Ovary (tissue), 9 donors: ENCODE data around the gene RPS6KA5. TPM values are rescaled to one million over a fixed set of nuclear protein-coding genes. Genes with fewer than 3 reads are reported as not detected.
"Not testable (repeated sequence)": the region's sequence is repeated elsewhere in the genome, so short reads cannot be mapped to it uniquely, and the experiment has no call there.

Experiments used
- DNase-seq, 5 donors: peaks; one replicate each; pipeline ENCODE4 v3.0.0-alpha.2; 2019 to 2020
- H3K27ac ChIP-seq, 2 donors: fragments of 200-600 bp; one replicate each; pipeline versions ENCODE4 v1.5.1 to v1.8.0; 2019 to 2022
- H3K27me3 ChIP-seq: fragments of 200-600 bp; one replicate; pipeline ENCODE4 v1.8.0; 2022
- H3K36me3 ChIP-seq: fragments of 200-600 bp; sonication (generic); one replicate; pipeline ENCODE4 v1.5.1; 2019
- H3K4me1 ChIP-seq: one replicate; pipeline ENCODE4 v1.8.1; 2013; ENCODE audit warnings: mild to moderate bottlenecking, moderate library complexity; ENCODE audit not compliant: insufficient read depth
- H3K4me3 ChIP-seq: fragments of 200-600 bp; sonication (generic); one replicate; pipeline ENCODE4 v1.5.1; 2017
- H3K9me3 ChIP-seq, 2 donors: fragments of 200-600 bp in 1 of 2; sonication (generic) in 1 of 2; one replicate each; pipeline versions ENCODE4 v1.5.1 to v1.8.1; 2013 to 2019; ENCODE audit warnings: mild to moderate bottlenecking in 1 of 2, moderate library complexity in 1 of 2
- EP300 ChIP-seq: sonication (generic); formaldehyde crosslinking; IDR thresholded peaks from one replicate; pipeline ENCODE4 v1.6.1; 2017; ENCODE audit warnings: antibody characterized with exemption
- POLR2A ChIP-seq: fragments of 450-650 bp; IDR thresholded peaks from one replicate; pipeline ENCODE4 v1.6.1; 2017; ENCODE audit warnings: antibody characterized with exemption, mild to moderate bottlenecking, moderate library complexity
- WGBS, 3 donors: extraction: QIAGEN DNeasy Blood & Tissue Kit in 1 of 3; methylation state at CpG; one replicate each; pipeline versions ENCODE4 v1.1.5 to v1.1.7; 2013 to 2017; 5-methylcytosine and 5-hydroxymethylcytosine counted together
- intact Hi-C, 4 donors: fragments of 100-400 bp; cut with DNase I; formaldehyde crosslinking; loops; one replicate each; pipeline versions ENCODE4 v1.11.0 to v1.15.1; 2022 to 2023
- polyA plus RNA-seq, 2 donors: library from polyadenylated mRNA; stranded (reverse); fragments of 200-250 nt in 1 of 2; fragments of 350-450 nt in 1 of 2; fragmentation: Illumina TruSeq in 1 of 2; extraction: RNeasy Lipid Tissue Mini Kit (QIAGEN cat#74804) in 1 of 2; gene quantifications; one replicate each; pipeline ENCODE4 v1.2.3, GENCODE V29; 2013 to 2014
- total RNA-seq, 7 donors: library from RNA; depleted of rRNA in 2 of 7; stranded (reverse); fragments of >200 nt in 2 of 7; fragmentation: NEBNext Ultra II Directional in 3 of 7; extraction: Animal tissue kit (Norgen Biotek cat#: 25700) in 3 of 7; gene quantifications; one replicate each; pipeline versions ENCODE4 v1.1.0 to v1.2.4, GENCODE V29; 2016 to 2023
- TF ChIP-seq, protein P1 (sequence below), 3 donors: fragments of 450-650 bp in 2 of 3; fragments of 200-600 bp in 1 of 3; IDR thresholded peaks; one replicate each; pipeline versions ENCODE4 v1.5.1 to v1.8.0; 2016 to 2022; ENCODE audit warnings: antibody characterized with exemption in 3 of 3, mild to moderate bottlenecking in 1 of 3
- donor health status: DM: no; HTN: no; CAD: no; lungs with moderate emphysema.
- donor health status: DM: no; HTN: no; CAD: no.
- donor health status: Bipolar disorder and iron deficiency.
- donor health status: DM: yes; HTN: yes; CAD: no.
- donor health status: DM: no; HTN: no; CAD: no.
- donor health status: DM: yes; HTN: yes; CAD: no.

The RPS6KA5 gene
- total and polyA plus RNA-seq, 9 donors, result 3.8 to 19.0 (median 8.4) TPM

DNA sequence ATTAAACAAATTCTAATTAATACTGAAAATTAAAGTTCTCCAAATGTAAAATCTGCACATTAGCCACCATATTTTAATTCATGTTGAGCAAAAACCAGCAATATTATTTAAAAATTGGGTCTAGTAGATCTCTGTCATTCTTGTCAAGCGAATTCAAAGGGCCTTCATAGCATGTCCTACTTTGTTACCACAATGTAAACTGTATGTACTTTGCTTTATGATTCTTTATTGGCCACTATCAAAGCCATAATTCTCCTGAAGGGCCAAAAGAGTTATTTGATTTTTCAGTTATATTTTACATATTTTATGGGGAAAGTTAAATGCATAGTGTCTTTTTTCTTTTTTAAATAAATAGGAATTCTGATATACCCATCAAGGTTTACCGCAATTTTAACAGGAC is 117.9 kb downstream of the RPS6KA5 start:
- intact Hi-C loops, result no loop called here
- WGBS, 3 donors, result 98 to 99% (median 98%) methylated on average over 2 of the region's 2 CpGs
- DNase-seq, result no peak
- TF ChIP-seq EP300 (no peak), POLR2A (no peak)
- TF ChIP-seq, protein P1, sequence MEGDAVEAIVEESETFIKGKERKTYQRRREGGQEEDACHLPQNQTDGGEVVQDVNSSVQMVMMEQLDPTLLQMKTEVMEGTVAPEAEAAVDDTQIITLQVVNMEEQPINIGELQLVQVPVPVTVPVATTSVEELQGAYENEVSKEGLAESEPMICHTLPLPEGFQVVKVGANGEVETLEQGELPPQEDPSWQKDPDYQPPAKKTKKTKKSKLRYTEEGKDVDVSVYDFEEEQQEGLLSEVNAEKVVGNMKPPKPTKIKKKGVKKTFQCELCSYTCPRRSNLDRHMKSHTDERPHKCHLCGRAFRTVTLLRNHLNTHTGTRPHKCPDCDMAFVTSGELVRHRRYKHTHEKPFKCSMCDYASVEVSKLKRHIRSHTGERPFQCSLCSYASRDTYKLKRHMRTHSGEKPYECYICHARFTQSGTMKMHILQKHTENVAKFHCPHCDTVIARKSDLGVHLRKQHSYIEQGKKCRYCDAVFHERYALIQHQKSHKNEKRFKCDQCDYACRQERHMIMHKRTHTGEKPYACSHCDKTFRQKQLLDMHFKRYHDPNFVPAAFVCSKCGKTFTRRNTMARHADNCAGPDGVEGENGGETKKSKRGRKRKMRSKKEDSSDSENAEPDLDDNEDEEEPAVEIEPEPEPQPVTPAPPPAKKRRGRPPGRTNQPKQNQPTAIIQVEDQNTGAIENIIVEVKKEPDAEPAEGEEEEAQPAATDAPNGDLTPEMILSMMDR (IDR thresholded peaks at IDR 0.05), result no peak
- H3K4me1 ChIP-seq, result no peaks in the 10 kb centered on the region
- H3K27ac ChIP-seq, result no peak overlapping the region
- H3K27me3 ChIP-seq, result no peaks in the 10 kb centered on the region
- no peaks in the 10 kb centered on the region for H3K9me3 ChIP-seq
- no peaks in the 10 kb centered on the region for H3K36me3 ChIP-seq
- H3K4me3 ChIP-seq, result no peak overlapping the region

DNA sequence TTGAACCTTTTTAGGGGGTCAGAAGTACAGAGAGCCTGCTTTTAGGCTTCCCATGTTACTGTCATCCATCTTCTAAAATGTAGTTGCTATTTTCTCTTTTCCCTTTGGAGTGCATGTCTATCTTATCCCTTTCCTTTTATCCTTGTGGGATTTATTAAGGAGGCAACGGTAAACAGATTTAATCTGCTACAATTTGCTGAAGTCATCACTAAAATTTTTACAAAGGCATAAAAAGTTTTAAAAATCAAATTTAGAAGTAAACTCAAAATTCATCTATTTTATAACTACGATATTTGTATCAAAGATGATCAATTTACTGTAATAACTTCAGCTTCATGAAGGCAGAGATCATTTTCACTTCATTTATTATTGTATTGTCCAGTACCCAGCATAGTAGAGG is 118.7 kb downstream of the RPS6KA5 start:
- H3K27ac ChIP-seq, result no peak overlapping the region
- 73 to 96% (median 95%) methylated on average over 2 of the region's 2 CpGs for WGBS, 3 donors
- no peaks in the 10 kb centered on the region for H3K36me3 ChIP-seq
- H3K4me3 ChIP-seq, result no peak overlapping the region
- no peaks in the 10 kb centered on the region for H3K4me1 ChIP-seq
- H3K27me3 ChIP-seq, result no peaks in the 10 kb centered on the region
- no peak for DNase-seq
- intact Hi-C loops, result no loop called here
- no peaks in the 10 kb centered on the region for H3K9me3 ChIP-seq
- TF ChIP-seq, protein P1 (IDR thresholded peaks at IDR 0.05), result no peak
- TF ChIP-seq POLR2A (no peak), EP300 (no peak)

DNA sequence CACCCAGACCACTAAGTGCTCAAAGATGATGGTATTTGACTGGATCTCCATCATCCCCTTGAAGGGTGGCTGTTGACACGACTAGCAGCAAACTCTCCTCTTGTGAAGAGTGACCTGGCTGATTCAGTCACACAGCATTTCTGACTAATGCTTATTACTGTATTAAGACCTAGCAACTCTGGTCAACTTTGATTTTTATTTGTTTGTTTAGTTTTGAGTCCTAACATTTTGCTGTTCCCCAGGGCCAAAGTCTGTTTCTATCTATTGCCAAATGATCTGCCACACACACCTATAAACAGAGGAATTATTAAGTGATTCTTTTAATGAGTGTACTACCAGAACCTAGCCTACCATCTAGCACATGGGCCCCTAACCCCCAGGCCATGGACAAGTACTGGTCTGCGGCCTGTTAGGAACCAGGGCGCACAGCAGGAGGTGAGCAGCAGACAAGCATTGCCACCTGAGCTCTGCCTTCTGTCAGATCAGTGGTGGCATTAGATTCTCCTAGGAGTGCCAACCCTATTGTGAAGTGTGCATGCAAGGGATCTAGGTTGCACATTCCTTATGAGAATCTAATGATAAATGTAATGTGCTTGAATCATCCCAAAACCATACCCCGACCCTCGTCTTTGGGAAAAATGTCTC is 120.0 kb downstream of the RPS6KA5 start:
- 98% methylated on average over 5 of the region's 5 CpGs for WGBS, 3 donors
- Histone ChIP-seq H3K4me3 (no peak overlapping the region), H3K4me1 (no peaks in the 10 kb centered on the region), H3K36me3 (no peaks in the 10 kb centered on the region), H3K27me3 (no peaks in the 10 kb centered on the region), H3K27ac (no peak overlapping the region), H3K9me3 (no peaks in the 10 kb centered on the region)
- DNase-seq, result no peak
- intact Hi-C loops, result no loop called here
- TF ChIP-seq POLR2A (no peak), EP300 (no peak)
- TF ChIP-seq, protein P1 (IDR thresholded peaks at IDR 0.05), result no peak

DNA sequence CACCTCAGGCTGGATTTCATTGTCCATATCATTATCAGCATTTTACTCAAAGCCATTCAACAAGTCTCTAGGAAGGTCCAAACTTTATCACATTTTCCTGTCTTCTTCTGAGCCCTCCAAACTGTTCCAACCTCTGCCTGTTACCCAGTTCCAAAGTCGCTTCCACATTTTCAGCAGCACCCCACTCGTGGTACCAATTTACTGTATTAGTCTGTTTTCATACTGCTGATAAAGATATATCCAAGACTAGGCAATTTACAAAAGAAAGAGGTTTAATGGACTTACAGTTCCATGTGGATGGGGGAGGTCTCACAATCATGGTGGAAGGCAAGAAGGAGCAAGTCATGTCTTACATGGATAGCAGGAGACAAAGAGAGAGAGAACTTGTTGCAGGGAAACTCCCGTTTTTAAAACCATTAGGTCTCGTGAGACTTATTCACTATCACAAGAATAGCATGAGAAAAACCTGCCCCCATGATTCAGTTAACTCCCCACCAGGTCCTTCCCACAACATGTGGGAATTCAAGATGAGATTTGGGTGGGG is 121.1 kb downstream of the RPS6KA5 start:
- H3K27ac ChIP-seq, H3K4me3 ChIP-seq, H3K9me3 ChIP-seq, H3K36me3 ChIP-seq, H3K4me1 ChIP-seq, DNase-seq, intact Hi-C loops, H3K27me3 ChIP-seq: not testable (repeated sequence)
- 96 to 97% (median 97%) methylated on average over 4 of the region's 4 CpGs for WGBS, 3 donors

DNA sequence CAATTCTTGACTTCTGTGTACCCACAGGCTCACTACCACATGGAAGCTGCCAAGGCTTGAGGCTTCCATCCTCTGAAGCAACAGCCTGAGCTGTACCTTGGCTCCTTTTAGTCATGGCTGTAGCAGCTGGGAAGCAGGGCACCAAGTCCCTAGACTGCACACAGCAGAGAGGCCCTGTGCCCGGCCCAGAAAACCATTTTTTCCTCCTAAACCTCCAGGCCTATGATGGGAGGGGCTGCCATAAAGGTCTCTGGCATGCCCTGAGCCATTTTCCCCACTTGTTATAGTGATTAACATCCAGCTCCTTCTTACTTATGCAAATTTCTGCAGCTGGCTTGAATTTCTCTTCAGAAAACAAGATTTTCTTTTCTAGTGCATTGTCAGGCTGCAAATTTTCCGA is 121.8 kb downstream of the RPS6KA5 start:
- Histone ChIP-seq H3K27ac (no peak overlapping the region), H3K4me1 (no peaks in the 10 kb centered on the region), H3K27me3 (no peaks in the 10 kb centered on the region), H3K36me3 (no peaks in the 10 kb centered on the region), H3K9me3 (no peaks in the 10 kb centered on the region), H3K4me3 (no peak overlapping the region)
- no peak for DNase-seq
- TF ChIP-seq EP300 (no peak), POLR2A (no peak)
- TF ChIP-seq, protein P1 (IDR thresholded peaks at IDR 0.05), result no peak
- WGBS, 3 donors, result 96 to 100% (median 98%) methylated on average over 2 of the region's 2 CpGs
- intact Hi-C loops, result no loop called here
